HepG2 (cell line): ENCODE results near the gene PDK2. TPM values are rescaled to one million over a fixed set of nuclear protein-coding genes. Genes with fewer than 3 reads are reported as not detected.

Source experiments
- CHCHD3 ChIP-seq: sonication (generic); formaldehyde crosslinking; IDR thresholded peaks from 2 replicates; pipeline ENCODE4 v1.8.0; 2022; ENCODE audit warnings: mild to moderate bottlenecking, missing genetic modification reagents, moderate library complexity
- DMAP1 ChIP-seq: IDR thresholded peaks from 2 replicates; pipeline ENCODE4 v1.6.1; 2016
- GABPA ChIP-seq, 2 experiments: IDR thresholded peaks; 2 replicates each; pipeline ENCODE4 v1.6.1; 2011 to 2016; ENCODE audit warnings: low read depth in 2 of 2, low read length in 1 of 2, missing biosample characterization in 1 of 2, missing genetic modification characterization in 1 of 2
- HDAC1 ChIP-seq: sonication (generic); formaldehyde crosslinking; IDR thresholded peaks from 2 replicates; pipeline ENCODE4 v1.5.1; 2020; ENCODE audit warnings: mild to moderate bottlenecking, missing genetic modification reagents
- HNF1B ChIP-seq: sonication (generic); formaldehyde crosslinking; IDR thresholded peaks from 2 replicates; pipeline ENCODE4 v1.5.1; 2020; ENCODE audit warnings: mild to moderate bottlenecking, moderate library complexity, missing genetic modification reagents
- HOXA3 ChIP-seq: sonication (generic); formaldehyde crosslinking; IDR thresholded peaks from 2 replicates; pipeline ENCODE4 v1.5.0; 2020; ENCODE audit warnings: missing genetic modification reagents
- HOXA5 ChIP-seq: sonication (generic); formaldehyde crosslinking; IDR thresholded peaks from 2 replicates; pipeline ENCODE4 v1.4.0; 2020; ENCODE audit warnings: missing genetic modification reagents
- LBX2 ChIP-seq: sonication (generic); formaldehyde crosslinking; IDR thresholded peaks from 2 replicates; pipeline ENCODE4 v1.5.0; 2020; ENCODE audit warnings: missing genetic modification reagents, mild to moderate bottlenecking, borderline replicate concordance
- MTA1 ChIP-seq: sonication (generic); formaldehyde crosslinking; IDR thresholded peaks from 2 replicates; pipeline ENCODE4 v1.4.0; 2020; ENCODE audit warnings: missing genetic modification reagents, mild to moderate bottlenecking, borderline replicate concordance
- MYNN ChIP-seq: sonication (generic); formaldehyde crosslinking; IDR thresholded peaks from 2 replicates; pipeline ENCODE4 v1.4.0; 2020; ENCODE audit warnings: mild to moderate bottlenecking, low read depth, missing genetic modification reagents
- PCBP1 ChIP-seq: fragments of 200-400 bp; formaldehyde crosslinking; IDR thresholded peaks from 2 replicates; pipeline ENCODE4 v1.6.1; 2017; ENCODE audit warnings: mild to moderate bottlenecking, low read depth, low read length, borderline replicate concordance
- SALL1 ChIP-seq: sonication (generic); formaldehyde crosslinking; IDR thresholded peaks from 2 replicates; pipeline ENCODE4 v1.8.0; 2022; ENCODE audit warnings: mild to moderate bottlenecking, missing genetic modification reagents
- TFAP4 ChIP-seq: sonication (generic); IDR thresholded peaks from 2 replicates; pipeline ENCODE4 v1.6.1; 2016; ENCODE audit warnings: low read depth, borderline replicate concordance
- THRA ChIP-seq: sonication (generic); formaldehyde crosslinking; IDR thresholded peaks from 2 replicates; pipeline ENCODE4 v1.4.0; 2020; ENCODE audit warnings: missing genetic modification reagents, borderline replicate concordance
- ZNF17 ChIP-seq: sonication (generic); formaldehyde crosslinking; IDR thresholded peaks from 2 replicates; pipeline ENCODE4 v1.5.0; 2020; ENCODE audit warnings: mild to moderate bottlenecking, missing genetic modification reagents
- ZNF296 ChIP-seq: sonication (generic); formaldehyde crosslinking; conservative IDR thresholded peaks from 2 replicates; pipeline ENCODE4 v1.5.0; 2020; ENCODE audit warnings: mild to moderate bottlenecking, missing genetic modification reagents
- ZNF326 ChIP-seq: sonication (generic); formaldehyde crosslinking; IDR thresholded peaks from 2 replicates; pipeline ENCODE4 v1.4.0; 2020; ENCODE audit warnings: missing genetic modification reagents, borderline replicate concordance
- ZNF430 ChIP-seq: sonication (generic); formaldehyde crosslinking; IDR thresholded peaks from 2 replicates; pipeline ENCODE4 v1.9.0; 2021; ENCODE audit warnings: mild to moderate bottlenecking, missing genetic modification reagents
- ZNF558 ChIP-seq: sonication (generic); formaldehyde crosslinking; IDR thresholded peaks from 2 replicates; pipeline ENCODE4 v1.9.0; 2022; ENCODE audit warnings: mild to moderate bottlenecking, missing genetic modification reagents, borderline replicate concordance
- ZNF572 ChIP-seq: sonication (generic); formaldehyde crosslinking; IDR thresholded peaks from 2 replicates; pipeline ENCODE4 v1.5.1; 2020; ENCODE audit warnings: mild to moderate bottlenecking, missing genetic modification reagents
- ZNF619 ChIP-seq: sonication (generic); formaldehyde crosslinking; IDR thresholded peaks from 2 replicates; pipeline ENCODE4 v1.4.0; 2020; ENCODE audit warnings: mild to moderate bottlenecking, missing genetic modification reagents
- ZNF709 ChIP-seq: sonication (generic); formaldehyde crosslinking; IDR thresholded peaks from 2 replicates; pipeline ENCODE4 v1.5.0; 2020; ENCODE audit warnings: mild to moderate bottlenecking, missing genetic modification reagents
- ZNF777 ChIP-seq: sonication (generic); formaldehyde crosslinking; IDR thresholded peaks from 2 replicates; pipeline ENCODE4 v1.4.0; 2020; ENCODE audit warnings: missing genetic modification reagents
- polyA plus RNA-seq, 8 experiments: library from polyadenylated mRNA; depleted of rRNA in 3 of 8; stranded (reverse) in 7 of 8; unstranded in 1 of 8; fragments of >200 nt; fragmentation: Illumina TruSeq in 4 of 8; extraction: Trizol in 4 of 8; gene quantifications; 2 replicates each; pipeline versions ENCODE4 v1.2.1 to v1.2.3, GENCODE V29; 2011 to 2016; ENCODE audit warnings: low read depth in 4 of 8, missing spikeins in 1 of 8, mixed read lengths in 1 of 8; ENCODE audit not compliant: insufficient read depth in 1 of 8
- total RNA-seq, 5 experiments: library from RNA; depleted of rRNA; stranded (reverse); fragments of >200 nt; fragmentation: Illumina TruSeq; extraction: Trizol; gene quantifications; 2 replicates each; pipeline ENCODE4 v1.2.3, GENCODE V29; 2016; ENCODE audit warnings: low read depth in 1 of 5

The PDK2 gene
- total and polyA plus RNA-seq, 2 of the 13 experiments (the other 11 are each of a cell fraction or from before 2014, with no cell fraction given) = 18.5 to 59.7 TPM

GRCh38 chr17:50151041-50151936 lies 56.1 kb downstream of the PDK2 start (continued):
- TF ChIP-seq ZNF558 (CRISPR knock-in tag) (0 out of 2 replicates have a peak, but pooled peaks have one; percentile 56), HOXA5 (CRISPR knock-in tag) (peak; percentile 67; the same call in 1 of the 2 replicates), GABPA (IDR thresholded peaks at IDR 0.05; ENCODE audit: low read depth, low read length) (peak; percentile 52), GABPA (CRISPR knock-in tag; IDR thresholded peaks at IDR 0.05; ENCODE audit: low read depth) (peak; percentile 74), HDAC1 (CRISPR knock-in tag) (peak; percentile 39; the same call in 1 of the 2 replicates), DMAP1 (CRISPR knock-in tag) (peak; percentile 55; the same call in 1 of the 2 replicates), TFAP4 (peak; percentile 39; the same call in 1 of the 2 replicates), ZNF572 (CRISPR knock-in tag) (no peak), SALL1 (CRISPR knock-in tag) (peak; percentile 31; the same call in 1 of the 2 replicates), LBX2 (CRISPR knock-in tag) (no peak), HOXA3 (peak; percentile 60), CHCHD3 (CRISPR knock-in tag) (no peak), MYNN (CRISPR knock-in tag) (no peak), ZNF709 (no peak), PCBP1 (peak; percentile 97), ZNF17 (CRISPR knock-in tag) (no peak), MTA1 (CRISPR knock-in tag) (0 out of 2 replicates have a peak, but pooled peaks have one; percentile 7), ZNF296 (peak; percentile 47; the same call in 1 of the 2 replicates), ZNF326 (CRISPR knock-in tag) (no peak), ZNF619 (CRISPR knock-in tag) (no peak), ZNF430 (no peak), THRA (CRISPR knock-in tag) (0 out of 2 replicates have a peak, but pooled peaks have one; percentile 21), ZNF777 (peak; percentile 16; the same call in 1 of the 2 replicates), HNF1B (CRISPR knock-in tag) (0 out of 2 replicates have a peak, but pooled peaks have one; percentile 42)
